Measurements from ENCODE around the gene DTD2.

- TF ChIP-seq CTCF (conservative IDR thresholded peaks at IDR 0.05 in 1 of 2, IDR thresholded peaks at IDR 0.05 in 1 of 2; ENCODE audit: extremely low read depth in 1 of 2, insufficient read depth in 1 of 2, low read depth in 1 of 2, low read length in 2 of 2) (no peak), EZH2 (IDR thresholded peaks at IDR 0.05; ENCODE audit: borderline replicate concordance, low read length) (no peak)
Observed at GRCh38 chr14:31461545-31461944, 4.2 kb upstream of the DTD2 start.
